Hair follicular keratinocyte (primary cell): ENCODE results near the gene MPZL1. TPM values are rescaled to one million over a fixed set of nuclear protein-coding genes. Genes with fewer than 3 reads are reported as not detected.

Source experiments
- total RNA-seq: library from RNA; depleted of rRNA; stranded (reverse); fragments of >200 nt; gene quantifications from 2 replicates; pipeline ENCODE4 v1.2.3, GENCODE V29; 2015

Gene MPZL1
- 91.5 and 98.4 TPM in 2 replicates for total RNA-seq

DNA sequence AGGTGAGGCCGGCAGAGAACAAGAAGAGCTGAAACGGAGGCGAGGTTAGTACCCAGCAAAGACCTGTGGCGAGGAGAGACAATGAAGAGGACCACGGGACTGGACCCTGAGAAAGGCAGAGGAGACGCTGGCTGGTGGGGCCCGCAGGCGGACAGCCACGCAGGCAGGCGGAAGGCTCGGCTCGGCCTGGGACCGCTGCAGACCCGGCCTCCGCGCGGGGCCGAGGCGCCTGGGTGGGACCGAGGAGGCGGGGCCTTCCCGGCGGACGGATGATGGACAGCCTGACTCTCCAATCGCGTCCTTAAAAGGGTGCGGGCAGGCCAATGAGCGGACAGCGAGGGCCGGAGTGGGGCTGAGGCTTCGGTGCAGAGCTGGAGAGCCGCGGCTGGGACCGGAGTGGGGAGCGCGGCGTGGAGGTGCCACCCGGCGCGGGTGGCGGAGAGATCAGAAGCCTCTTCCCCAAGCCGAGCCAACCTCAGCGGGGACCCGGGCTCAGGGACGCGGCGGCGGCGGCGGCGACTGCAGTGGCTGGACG, at the start of gene MPZL1:
Gene MPZL1 (plus strand): TSS at position 366 of the 535 bp plus-strand sequence. CDS start 170 bp downstream, outside the sequence.

Other genes starting within 250 kb of the MPZL1 start
- not detected in 2 replicates for gene CD247, start 203.5 kb upstream of the MPZL1 start, total RNA-seq
- gene CREG1, start 168.2 kb upstream of the MPZL1 start, total RNA-seq = 74.6 and 86.9 TPM in 2 replicates
- gene RCSD1, start 91.8 kb upstream of the MPZL1 start, total RNA-seq = 0.27 and 0.31 TPM in 2 replicates
- gene ADCY10, start 192.2 kb downstream of the MPZL1 start, total RNA-seq = 0.15 and 0.86 TPM in 2 replicates
- 36.2 and 41.4 TPM in 2 replicates for gene DCAF6, start 214.7 kb downstream of the MPZL1 start, total RNA-seq
- gene MPC2, start 215.1 kb downstream of the MPZL1 start, total RNA-seq = 47.6 and 60.3 TPM in 2 replicates